NOMO-1 treated with dmso at 0.1 percent for 144 hours (cell line): ENCODE results near the gene ANAPC2.

Experiments used
- DNase-seq: peaks from one replicate; lab custom pipeline; 2025; ENCODE audit not compliant: unreplicated experiment; lab: John Stamatoyannopoulos, UW

ANAPC2 gene

GRCh38 chr9:137176302-137177182, 11.8 kb downstream of the ANAPC2 start:
- DNase-seq = no peak

- DNase-seq = no peak
These were observed 12.9 kb downstream of the ANAPC2 start for GRCh38 chr9:137175345-137175961.

GRCh38 chr9:137174722-137175293, 13.6 kb downstream of the ANAPC2 start:
- no peak for DNase-seq

- DNase-seq = no peak
These were observed 14.3 kb downstream of the ANAPC2 start for GRCh38 chr9:137173796-137174664.

- no peak for DNase-seq
These were observed 15.2 kb downstream of the ANAPC2 start for GRCh38 chr9:137172901-137173795.

GRCh38 chr9:137171149-137171900, 17.0 kb downstream of the ANAPC2 start:
- no peak for DNase-seq

GRCh38 chr9:137170486-137171148, 17.7 kb downstream of the ANAPC2 start:
- DNase-seq = no peak

GRCh38 chr9:137169896-137170358, 18.4 kb downstream of the ANAPC2 start, which contains the start of gene LRRC26:
TSS of gene LRRC26 (minus strand) at chr9:137170051. CDS start at chr9:137169943, 108 bp downstream.
- DNase-seq = no peak

- DNase-seq = peak; percentile 53
These were observed 19.2 kb downstream of the ANAPC2 start for GRCh38 chr9:137168904-137169856.

- no peak for DNase-seq
These were observed 19.8 kb downstream of the ANAPC2 start for GRCh38 chr9:137168573-137168903.

- DNase-seq = no peak
These were observed 20.4 kb downstream of the ANAPC2 start for GRCh38 chr9:137167747-137168572.

GRCh38 chr9:137167277-137167746, 21.0 kb downstream of the ANAPC2 start:
- no peak for DNase-seq

GRCh38 chr9:137166380-137167229, 21.8 kb downstream of the ANAPC2 start:
- no peak for DNase-seq

- no peak for DNase-seq
These were observed 23.0 kb downstream of the ANAPC2 start for GRCh38 chr9:137165250-137165836.
